HG03097 (cell line): ENCODE measurements around the gene SKAP1.
"Not testable (repeated sequence)": the region's sequence is repeated elsewhere in the genome, so short reads cannot be mapped to it uniquely, and the experiment has no call there.

Source experiments
- ATAC-seq: cut with Tn5 transposase; IDR thresholded peaks from one replicate; pipeline ENCODE4 v1.9.1; 2021; ENCODE audit not compliant: unreplicated experiment, low FRiP score

SKAP1 gene

GRCh38 chr17:48375356-48375755 lies 54.7 kb downstream of the SKAP1 start:
- no peak for ATAC-seq

GRCh38 chr17:48374650-48375230 lies 55.3 kb downstream of the SKAP1 start:
- ATAC-seq, result no peak

- ATAC-seq, result no peak
These were observed 56.1 kb downstream of the SKAP1 start for GRCh38 chr17:48373883-48374282.

GRCh38 chr17:48373130-48373830 lies 56.7 kb downstream of the SKAP1 start:
- ATAC-seq, result no peak

GRCh38 chr17:48368967-48369366 lies 61.0 kb downstream of the SKAP1 start:
- not testable (repeated sequence) for ATAC-seq

GRCh38 chr17:48368352-48368908 lies 61.6 kb downstream of the SKAP1 start:
- ATAC-seq, result no peak

GRCh38 chr17:48363161-48363560 lies 66.9 kb downstream of the SKAP1 start:
- no peak for ATAC-seq

- not testable (repeated sequence) for ATAC-seq
These were observed 69.0 kb downstream of the SKAP1 start for GRCh38 chr17:48360861-48361633.

- no peak for ATAC-seq
These were observed 72.0 kb downstream of the SKAP1 start for GRCh38 chr17:48357779-48358602.

GRCh38 chr17:48356866-48357265 lies 73.1 kb downstream of the SKAP1 start:
- ATAC-seq, result no peak

GRCh38 chr17:48352630-48353029 lies 77.4 kb downstream of the SKAP1 start:
- no peak for ATAC-seq

- ATAC-seq, result no peak
These were observed 78.1 kb downstream of the SKAP1 start for GRCh38 chr17:48351911-48352332.

GRCh38 chr17:48348352-48348751 lies 81.7 kb downstream of the SKAP1 start:
- ATAC-seq, result no peak

- no peak for ATAC-seq
These were observed 82.8 kb downstream of the SKAP1 start for GRCh38 chr17:48347177-48347576.

GRCh38 chr17:48344251-48344650 lies 85.8 kb downstream of the SKAP1 start:
- no peak for ATAC-seq

GRCh38 chr17:48340916-48341315 lies 89.1 kb downstream of the SKAP1 start:
- ATAC-seq, result no peak

- no peak for ATAC-seq
These were observed 91.3 kb downstream of the SKAP1 start for GRCh38 chr17:48338720-48339119.

- not testable (repeated sequence) for ATAC-seq
These were observed 92.1 kb downstream of the SKAP1 start for GRCh38 chr17:48337903-48338302.

GRCh38 chr17:48336986-48337385 lies 93.0 kb downstream of the SKAP1 start:
- no peak for ATAC-seq

GRCh38 chr17:48335858-48336500 lies 94.0 kb downstream of the SKAP1 start:
- no peak for ATAC-seq
